Measurements from ENCODE around the gene TMEM236.

Gene TMEM236

DNA sequence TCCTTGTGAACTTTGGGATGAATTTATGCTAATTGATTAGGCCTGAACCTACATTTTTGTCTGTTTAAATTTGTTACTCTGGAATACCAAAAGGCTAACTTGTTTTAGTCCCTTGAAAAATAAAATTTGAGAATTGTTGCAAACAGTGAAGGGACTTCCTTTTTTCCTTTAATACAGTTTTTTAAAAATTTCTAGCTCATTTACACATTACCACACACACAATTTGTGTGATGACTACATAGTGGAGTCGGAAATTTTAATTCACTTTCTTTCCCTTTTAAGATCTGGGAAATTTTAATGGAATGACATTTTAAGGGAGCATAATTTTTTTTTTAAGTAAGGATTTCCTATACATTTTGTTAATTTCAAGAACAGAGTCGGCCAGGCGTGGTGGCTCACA is 8.6 kb upstream of the TMEM236 start:
- no peak for DNase-seq

DNA sequence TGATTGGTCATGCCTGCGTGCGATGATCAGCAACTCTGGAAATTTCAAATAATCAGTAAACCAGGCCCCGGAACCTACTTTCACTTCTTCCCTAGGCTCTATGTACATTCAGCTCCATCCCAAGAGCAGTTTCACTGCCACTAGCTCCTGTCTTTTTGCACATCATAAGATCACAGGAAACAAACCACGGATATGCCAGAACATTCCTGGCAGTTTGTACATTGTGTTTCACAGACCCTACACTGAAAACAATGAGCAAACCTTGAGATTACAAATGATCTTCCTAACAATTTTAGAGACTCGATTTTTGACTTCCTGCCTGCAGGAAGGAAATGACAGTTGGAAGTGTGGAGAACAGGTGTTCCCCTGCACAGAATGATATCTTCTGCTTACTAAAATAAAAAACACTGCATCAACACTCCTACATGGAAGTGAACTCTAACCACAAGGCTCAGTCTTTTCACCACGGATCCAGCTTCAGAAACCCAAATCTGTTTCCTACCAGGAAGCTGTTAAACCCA is 7.6 kb upstream of the TMEM236 start:
- DNase-seq: no peak

- DNase-seq: no peak
Observed at GRCh38 chr10:17747883-17748550, 4.0 kb upstream of the TMEM236 start.

DNA sequence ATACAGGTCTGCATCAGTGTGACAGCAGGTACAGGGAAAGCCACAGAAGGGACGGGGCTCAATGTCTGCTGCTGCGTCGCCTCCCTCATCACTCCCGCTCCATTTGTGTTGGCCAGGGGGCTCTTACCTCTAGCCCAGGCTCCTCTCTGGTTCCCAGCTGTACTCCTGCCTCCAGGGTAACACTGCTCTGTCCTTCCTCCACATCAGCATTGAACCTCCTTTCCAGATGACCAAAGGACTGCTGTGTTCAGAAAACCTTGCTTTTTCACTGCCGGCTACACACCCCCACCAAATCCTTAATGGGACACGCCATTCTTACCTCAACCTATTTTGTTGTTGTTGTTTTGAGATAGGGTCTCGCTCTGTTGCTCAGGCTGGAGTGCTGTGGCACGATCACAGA is 2.1 kb upstream of the TMEM236 start:
- DNase-seq: no peak

DNA sequence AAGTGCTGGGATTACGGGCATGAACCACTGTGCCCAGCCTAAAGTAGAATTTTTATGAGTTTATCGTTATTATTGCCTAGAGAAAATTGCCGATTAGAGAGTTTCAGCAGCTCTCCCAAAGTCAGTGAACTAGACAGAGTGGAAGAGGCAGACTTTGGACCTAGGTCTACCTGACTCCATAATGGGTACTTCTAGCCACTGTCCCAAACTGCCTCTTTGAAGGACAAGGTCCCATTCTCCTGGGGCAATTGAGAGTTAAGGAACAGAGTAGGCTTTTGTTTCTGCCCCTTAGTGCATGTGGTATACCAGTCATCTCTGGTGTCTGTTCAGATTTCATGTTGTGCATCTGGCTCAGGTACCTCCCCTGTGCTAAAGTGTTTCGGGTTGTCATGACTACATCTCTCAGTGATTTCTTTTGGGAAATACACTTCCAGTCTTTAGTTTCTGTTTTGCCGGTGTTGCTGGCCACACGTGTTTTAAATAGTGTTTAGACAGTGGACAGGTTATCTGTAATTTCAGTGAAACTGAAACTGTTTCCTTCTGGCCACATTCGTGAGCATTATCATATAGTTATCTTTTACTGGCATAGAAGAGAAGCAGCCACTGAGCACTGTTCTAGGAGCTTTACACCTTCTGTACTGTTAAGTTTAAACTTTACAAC is 4.7 kb downstream of the TMEM236 start:
- DNase-seq: no peak

DNA sequence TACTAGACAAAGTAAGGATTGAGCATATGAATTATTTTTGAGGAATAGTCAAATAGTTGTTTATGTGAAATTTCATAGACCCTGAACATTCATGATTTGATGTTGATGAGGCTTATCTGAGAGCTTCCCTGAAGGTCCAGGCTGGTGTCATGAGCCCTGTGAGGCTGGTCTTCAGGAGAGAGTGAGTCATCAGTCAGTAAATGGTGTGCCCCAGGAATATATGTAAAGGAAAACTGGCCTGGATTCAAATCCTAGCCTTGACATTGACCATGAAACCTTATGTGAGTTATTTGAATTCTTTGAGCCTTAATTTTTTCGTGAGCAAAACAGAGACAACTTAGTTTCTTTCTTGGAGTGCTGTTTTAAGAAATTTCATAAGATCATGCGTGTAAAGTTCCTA is 6.2 kb downstream of the TMEM236 start:
- DNase-seq: no peak

GRCh38 chr10:17758896-17759295 is 6.9 kb downstream of the TMEM236 start:
- no peak for DNase-seq

DNA sequence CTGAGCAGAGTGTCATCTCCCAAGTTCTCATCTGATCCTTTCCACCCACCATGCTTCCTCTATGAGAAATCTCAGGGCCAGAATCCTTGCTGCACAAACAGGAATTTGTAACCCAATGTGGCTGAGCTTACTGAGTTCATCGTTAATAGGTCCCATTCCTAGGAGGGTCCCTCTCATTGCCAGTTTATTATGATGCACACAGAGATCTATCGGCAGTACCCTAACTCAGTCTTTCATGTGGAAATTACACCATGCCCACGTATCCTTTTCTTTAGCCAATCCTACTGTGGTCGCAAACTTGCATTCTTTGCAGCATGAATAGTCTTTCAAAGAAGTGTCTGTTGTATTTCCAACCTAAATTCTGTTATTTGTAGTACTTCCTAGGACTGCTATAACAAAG is 12.1 kb downstream of the TMEM236 start:
- DNase-seq: no peak

- DNase-seq: no peak
Observed at GRCh38 chr10:17765602-17766001, 13.6 kb downstream of the TMEM236 start.

GRCh38 chr10:17766731-17767130 is 14.7 kb downstream of the TMEM236 start:
- no peak for DNase-seq

DNA sequence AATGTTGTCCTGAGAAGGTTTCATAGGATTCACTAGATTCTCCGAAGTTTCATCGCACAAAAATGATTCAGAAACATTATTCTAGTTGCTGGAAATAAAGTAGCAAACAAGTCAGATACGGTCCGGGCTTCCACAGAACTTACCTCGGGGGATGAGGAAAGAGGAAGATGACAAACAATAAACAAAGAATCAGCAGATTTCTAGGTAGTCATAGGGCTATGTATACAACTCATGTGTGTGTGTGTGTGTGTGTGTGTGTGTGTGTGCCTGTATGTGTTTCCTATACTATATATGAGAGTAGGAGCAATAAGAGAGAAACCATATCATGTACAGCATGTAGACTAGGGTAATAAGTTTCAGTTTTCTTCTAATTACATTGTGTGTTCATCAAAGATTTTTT is 16.5 kb downstream of the TMEM236 start:
- no peak for DNase-seq

GRCh38 chr10:17768957-17769356 is 17.0 kb downstream of the TMEM236 start:
- DNase-seq: no peak

GRCh38 chr10:17771017-17771416 is 19.0 kb downstream of the TMEM236 start:
- no peak for DNase-seq

DNA sequence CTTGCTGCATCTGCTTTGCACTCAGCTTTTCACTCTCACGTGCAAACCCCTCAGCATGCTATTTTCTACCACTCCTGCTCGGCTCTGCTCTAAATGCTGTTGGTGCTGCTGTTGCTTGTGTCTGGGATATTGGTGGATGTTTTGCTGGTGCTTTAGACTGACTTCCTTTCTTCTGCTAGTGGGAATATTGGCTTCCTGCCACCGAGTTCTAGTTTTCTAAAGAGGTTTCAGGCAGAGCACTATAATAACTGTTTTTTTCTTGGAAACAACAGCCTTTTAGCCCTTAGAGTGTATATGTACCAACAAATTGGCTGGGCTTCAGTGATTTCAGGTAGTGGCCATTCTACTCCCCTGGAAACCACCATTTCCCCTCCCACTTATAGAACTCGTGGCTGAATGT is 27.8 kb downstream of the TMEM236 start:
- no peak for DNase-seq

DNA sequence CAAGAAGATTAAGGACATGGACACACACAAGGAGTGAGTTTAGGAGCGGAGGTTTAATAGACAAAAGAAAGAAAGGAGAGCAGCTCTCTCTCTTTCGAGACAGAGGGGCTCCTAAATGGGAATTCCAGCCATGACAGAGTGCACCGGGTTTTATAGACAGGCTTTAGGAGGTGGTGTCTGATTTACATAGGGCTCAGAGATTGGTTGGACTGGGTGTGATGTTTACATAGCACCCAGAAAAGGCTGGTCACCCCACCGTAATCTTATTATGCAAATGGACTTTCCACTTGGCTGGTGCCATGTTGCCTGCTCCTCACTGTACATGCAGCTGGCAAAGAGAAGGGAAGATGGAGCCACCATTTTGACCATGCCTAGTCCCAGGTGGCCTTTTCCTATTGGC is 28.7 kb downstream of the TMEM236 start:
- DNase-seq: no peak

DNA sequence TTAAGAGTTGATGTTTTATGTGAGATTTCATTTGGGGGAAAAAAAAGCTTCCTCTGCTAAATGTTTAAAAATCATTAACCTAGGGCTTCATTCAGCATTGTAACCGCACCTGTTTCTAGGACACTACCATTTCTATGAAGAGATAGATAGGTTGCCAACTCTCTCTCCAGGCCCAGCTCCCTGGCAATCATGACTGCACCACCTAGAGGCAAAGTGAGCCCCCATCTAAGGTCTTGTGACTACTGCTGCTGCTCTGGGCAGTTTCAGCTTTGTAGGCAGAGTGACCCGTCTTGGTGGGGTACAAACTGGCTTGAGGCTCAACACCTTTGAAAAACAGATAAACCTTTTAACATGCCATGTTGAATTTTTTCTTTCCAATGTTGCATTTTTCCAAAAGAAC is 29.9 kb downstream of the TMEM236 start:
- DNase-seq: no peak

DNA sequence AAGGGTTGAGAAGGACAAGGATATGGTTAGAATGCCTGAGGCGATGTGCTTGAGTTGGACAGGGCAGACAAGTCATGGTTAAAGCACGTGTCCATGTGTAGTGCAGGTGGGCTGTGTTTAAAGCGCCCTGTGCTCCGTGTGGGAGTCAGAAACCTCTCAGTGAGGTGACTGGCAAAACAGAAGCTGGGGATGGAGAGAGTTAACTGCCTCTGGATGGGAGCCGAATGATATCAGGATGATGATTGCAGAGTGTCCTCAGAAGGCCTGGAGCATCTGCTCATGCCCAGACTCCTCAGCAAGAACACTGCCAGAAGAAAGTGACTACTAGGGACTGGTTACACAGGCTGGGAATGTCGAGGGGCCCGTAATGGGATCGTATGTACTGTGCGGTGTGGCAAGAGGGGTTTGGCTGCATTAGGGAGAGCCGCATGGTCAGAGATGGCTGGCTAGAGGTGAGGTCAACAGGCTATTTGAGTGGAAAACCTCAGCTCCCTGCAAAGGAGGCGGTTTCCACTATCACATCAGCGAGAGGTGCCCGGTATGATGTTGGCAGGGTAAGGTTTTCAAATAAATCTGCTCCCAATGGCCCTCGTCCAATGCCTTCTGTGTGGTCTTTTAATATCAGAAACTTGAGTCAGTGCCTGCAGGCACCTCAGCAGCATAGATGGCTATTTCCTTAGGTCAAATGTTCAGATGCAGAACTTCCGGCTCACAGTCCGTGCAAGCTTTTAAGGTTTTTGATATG is 31.1 kb downstream of the TMEM236 start:
- no peak for DNase-seq

- DNase-seq: no peak
Observed at GRCh38 chr10:17783751-17784150, 31.8 kb downstream of the TMEM236 start.

GRCh38 chr10:17784688-17785087 is 32.7 kb downstream of the TMEM236 start:
- DNase-seq: no peak

- DNase-seq: no peak
Observed at GRCh38 chr10:17785276-17785930, 33.4 kb downstream of the TMEM236 start.

DNA sequence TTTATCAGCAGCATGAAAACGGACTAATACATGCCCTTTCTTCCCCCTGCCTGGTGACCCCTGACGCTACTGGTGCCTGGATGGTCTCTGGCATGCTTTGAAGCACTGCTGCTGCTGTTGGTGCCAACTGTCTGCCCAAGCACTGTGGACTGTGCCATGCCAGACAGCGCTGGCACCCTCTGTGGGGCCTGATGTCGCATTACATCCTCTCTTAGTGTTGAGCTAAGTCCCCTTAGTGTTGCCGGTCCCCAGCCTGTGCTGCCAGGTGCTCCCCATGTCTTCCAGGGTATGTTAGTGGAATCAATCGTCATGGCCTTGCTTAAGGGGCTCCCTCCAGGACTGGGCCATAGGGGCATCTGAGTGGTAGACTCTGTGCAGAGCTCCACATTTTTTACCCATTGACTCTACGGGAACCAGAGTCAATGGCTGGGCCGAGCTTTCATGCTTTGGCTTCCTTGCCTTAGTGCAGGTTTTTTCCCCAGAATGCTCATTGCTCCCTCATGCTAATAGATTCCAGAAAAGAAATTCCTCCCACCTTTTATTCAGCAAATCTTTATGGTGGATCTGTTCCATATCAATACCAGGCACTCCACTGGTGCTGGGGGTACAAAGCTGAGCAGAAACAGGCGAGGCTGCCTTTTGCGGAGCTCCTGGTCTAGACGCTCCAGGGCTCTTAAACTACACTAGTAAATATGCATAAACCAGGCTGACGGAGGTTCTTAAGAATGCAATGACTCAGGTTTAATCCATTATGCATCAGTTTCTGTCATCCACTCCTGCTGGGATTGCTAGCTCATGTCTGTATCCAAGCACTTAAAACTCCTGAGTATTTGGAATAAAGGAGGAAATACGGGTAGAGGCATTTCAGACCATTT is 35.3 kb downstream of the TMEM236 start:
- no peak for DNase-seq

DNA sequence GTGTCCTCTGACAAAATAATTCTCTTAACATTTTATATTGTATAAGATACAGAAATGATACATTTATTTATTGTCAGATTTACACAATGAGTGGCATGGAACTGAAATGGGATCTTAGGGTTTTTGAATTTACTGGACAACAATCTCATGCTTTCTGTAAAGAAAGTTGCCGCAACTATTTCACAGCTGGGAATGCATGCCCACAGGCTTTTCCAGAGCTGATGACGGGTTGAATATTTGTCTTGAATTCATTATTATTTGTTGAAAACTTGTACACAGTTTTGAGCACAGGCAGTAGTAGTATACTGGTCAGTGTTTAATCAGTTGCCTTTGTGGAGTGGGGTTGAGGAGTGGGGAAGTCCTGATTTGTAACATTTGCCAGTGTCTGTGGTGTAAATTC is 36.6 kb downstream of the TMEM236 start:
- no peak for DNase-seq

Measured in activated T-cell treated with anti-CD3 and anti-CD28 coated beads, Interleukin-2, amount 50 U/mL, for 1 hour (primary cell).